Loucy (cell line): ENCODE measurements around the gene DMXL1.
"Not testable (repeated sequence)": the region's sequence is repeated elsewhere in the genome, so short reads cannot be mapped to it uniquely, and the experiment has no call there.

Source experiments
- H2AFZ ChIP-seq: fragments of 200-600 bp; sonication (generic); 2 replicates; pipeline ENCODE4 v1.6.0; 2016; ENCODE audit warnings: antibody characterized with exemption, mild to moderate bottlenecking, low read length, moderate library complexity
- H3F3A ChIP-seq: fragments of 200-600 bp; 2 replicates; pipeline ENCODE4 v1.6.0; 2016; ENCODE audit warnings: antibody characterized with exemption, low read depth, mild to moderate bottlenecking
- H3K27me3 ChIP-seq: fragments of 200-600 bp; sonication (generic); 2 replicates; pipeline ENCODE4 v1.6.1; 2014; ENCODE audit warnings: low read length, mild to moderate bottlenecking; ENCODE audit not compliant: insufficient read depth, poor library complexity, severe bottlenecking
- H3K36me3 ChIP-seq: fragments of 200-600 bp; sonication (generic); 2 replicates; pipeline ENCODE4 v1.6.1; 2016; ENCODE audit warnings: low read length; ENCODE audit not compliant: insufficient read depth
- H3K4me1 ChIP-seq: fragments of 200-600 bp; sonication (generic); 2 replicates; pipeline ENCODE4 v1.5.1; 2014; ENCODE audit warnings: low read length, mild to moderate bottlenecking; ENCODE audit not compliant: insufficient read depth, poor library complexity, severe bottlenecking
- H3K4me2 ChIP-seq: fragments of 200-600 bp; sonication (generic); 2 replicates; pipeline ENCODE4 v1.6.0; 2014; ENCODE audit warnings: antibody characterized with exemption, low read length, low read depth, mild to moderate bottlenecking; ENCODE audit not compliant: poor library complexity, severe bottlenecking
- H3K4me3 ChIP-seq: fragments of 200-600 bp; sonication (generic); 2 replicates; pipeline ENCODE4 v1.5.1; 2014; ENCODE audit warnings: low read length, mild to moderate bottlenecking, mixed read lengths; ENCODE audit not compliant: poor library complexity, severe bottlenecking
- H3K79me2 ChIP-seq: fragments of 200-600 bp; sonication (generic); 2 replicates; pipeline ENCODE4 v1.6.1; 2014; ENCODE audit warnings: low read length; ENCODE audit not compliant: insufficient read depth
- H3K9ac ChIP-seq: fragments of 200-600 bp; sonication (generic); 2 replicates; pipeline ENCODE4 v1.6.0; 2014; ENCODE audit warnings: mild to moderate bottlenecking, low read depth, low read length, moderate library complexity; ENCODE audit not compliant: poor library complexity, severe bottlenecking
- H3K9me2 ChIP-seq: fragments of 200-600 bp; sonication (generic); replicated peaks from 2 replicates; pipeline ENCODE4 v1.6.1; 2016; ENCODE audit warnings: low read depth, low read length, mixed read lengths
- H3K9me3 ChIP-seq: fragments of 200-600 bp; sonication (generic); 2 replicates; pipeline ENCODE4 v1.6.1; 2014; ENCODE audit warnings: mild to moderate bottlenecking, antibody characterized with exemption, low read length, low read depth; ENCODE audit not compliant: insufficient read depth
- H4K20me1 ChIP-seq: fragments of 200-600 bp; sonication (generic); 2 replicates; pipeline ENCODE4 v1.6.0; 2014; ENCODE audit warnings: antibody characterized with exemption, low read length, mild to moderate bottlenecking; ENCODE audit not compliant: insufficient read depth, poor library complexity, severe bottlenecking
- EZH2phosphoT487 ChIP-seq: fragments of 200-600 bp; IDR thresholded peaks from 2 replicates; pipeline ENCODE4 v1.6.1; 2018; ENCODE audit warnings: antibody characterized with exemption, mild to moderate bottlenecking, moderate library complexity, borderline replicate concordance
- TF ChIP-seq, protein P1 (sequence below): fragments of 200-600 bp; sonication (generic); conservative IDR thresholded peaks from 2 replicates; pipeline ENCODE4 v1.5.1; 2014; ENCODE audit warnings: mild to moderate bottlenecking, antibody characterized with exemption, low read length

Gene DMXL1

DNA sequence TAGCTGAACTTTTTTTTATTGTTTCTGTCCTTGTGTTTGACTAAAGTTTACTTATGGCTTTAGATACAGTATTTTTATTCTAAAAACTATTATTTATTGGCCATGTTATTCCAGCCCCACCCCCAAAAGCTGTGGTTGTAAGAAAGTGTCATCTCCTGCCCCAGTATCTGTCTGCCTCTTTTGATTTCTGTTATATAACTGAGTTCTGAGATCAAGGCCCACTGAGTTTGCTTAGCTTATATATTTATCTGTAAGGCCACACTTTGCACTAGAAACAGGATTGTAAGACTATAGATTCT is 168.2 kb downstream of the DMXL1 start:
- Histone ChIP-seq H3K79me2 (no peaks in the 10 kb centered on the region), H3K4me3 (no peak overlapping the region), H3K9me2 (no peaks in the 10 kb centered on the region), H3K4me1 (no peaks in the 10 kb centered on the region), H3K4me2 (no peak overlapping the region), H3K9ac (no peak overlapping the region), H3F3A (no peaks in the 10 kb centered on the region), H3K27me3 (no peaks in the 10 kb centered on the region), H3K36me3 (peaks cover 8% of the 10 kb centered on the region; the same call in 1 of the 2 replicates), H3K9me3 (no peaks in the 10 kb centered on the region), H4K20me1 (no peaks in the 10 kb centered on the region), H2AFZ (no peak overlapping the region)
- TF ChIP-seq EZH2phosphoT487: no peak
- TF ChIP-seq, protein P1, sequence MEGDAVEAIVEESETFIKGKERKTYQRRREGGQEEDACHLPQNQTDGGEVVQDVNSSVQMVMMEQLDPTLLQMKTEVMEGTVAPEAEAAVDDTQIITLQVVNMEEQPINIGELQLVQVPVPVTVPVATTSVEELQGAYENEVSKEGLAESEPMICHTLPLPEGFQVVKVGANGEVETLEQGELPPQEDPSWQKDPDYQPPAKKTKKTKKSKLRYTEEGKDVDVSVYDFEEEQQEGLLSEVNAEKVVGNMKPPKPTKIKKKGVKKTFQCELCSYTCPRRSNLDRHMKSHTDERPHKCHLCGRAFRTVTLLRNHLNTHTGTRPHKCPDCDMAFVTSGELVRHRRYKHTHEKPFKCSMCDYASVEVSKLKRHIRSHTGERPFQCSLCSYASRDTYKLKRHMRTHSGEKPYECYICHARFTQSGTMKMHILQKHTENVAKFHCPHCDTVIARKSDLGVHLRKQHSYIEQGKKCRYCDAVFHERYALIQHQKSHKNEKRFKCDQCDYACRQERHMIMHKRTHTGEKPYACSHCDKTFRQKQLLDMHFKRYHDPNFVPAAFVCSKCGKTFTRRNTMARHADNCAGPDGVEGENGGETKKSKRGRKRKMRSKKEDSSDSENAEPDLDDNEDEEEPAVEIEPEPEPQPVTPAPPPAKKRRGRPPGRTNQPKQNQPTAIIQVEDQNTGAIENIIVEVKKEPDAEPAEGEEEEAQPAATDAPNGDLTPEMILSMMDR: no peak

DNA sequence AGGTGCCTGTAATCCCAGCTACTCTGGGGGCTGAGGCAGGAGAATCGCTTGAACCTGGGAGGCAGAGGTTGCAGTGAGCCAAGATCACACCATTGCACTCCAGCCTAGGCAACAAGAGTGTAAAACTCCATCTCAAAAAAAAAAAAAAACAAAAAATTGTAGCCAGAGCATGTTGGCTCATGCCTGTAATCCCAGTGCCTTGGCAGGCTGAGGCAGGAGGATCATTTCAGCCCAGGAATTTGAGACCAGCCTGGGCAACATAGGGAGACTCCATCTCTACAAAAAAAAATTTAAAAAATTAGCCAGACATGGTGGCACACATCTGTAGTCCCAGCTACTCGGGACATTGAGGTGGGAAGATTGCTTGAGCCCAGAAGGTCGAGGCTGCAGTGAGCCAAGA is 168.9 kb downstream of the DMXL1 start:
- H4K20me1 ChIP-seq, H3K4me3 ChIP-seq, H3K9ac ChIP-seq, H3K9me2 ChIP-seq, H2AFZ ChIP-seq, H3F3A ChIP-seq, H3K9me3 ChIP-seq, H3K27me3 ChIP-seq, H3K4me1 ChIP-seq, H3K36me3 ChIP-seq, H3K4me2 ChIP-seq, H3K79me2 ChIP-seq: not testable (repeated sequence)

DNA sequence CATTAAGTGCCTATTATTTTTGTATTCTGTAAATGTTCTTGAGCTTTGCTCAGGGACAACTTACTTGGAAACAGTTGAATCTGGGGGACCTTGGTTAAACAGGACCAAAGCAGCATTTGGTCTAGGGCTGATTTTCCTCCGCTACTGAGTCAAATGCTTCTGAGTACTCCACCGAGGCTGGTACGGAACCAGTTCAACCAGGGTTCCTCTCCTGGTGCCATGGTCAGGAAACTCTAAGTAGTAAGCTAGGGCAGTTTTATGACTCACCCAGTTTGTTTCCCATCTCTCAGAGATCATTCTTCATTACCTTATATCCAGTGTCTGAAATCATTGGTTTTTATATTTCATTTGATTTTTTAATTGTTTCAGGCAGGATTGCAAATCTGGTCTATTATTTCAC is 173.0 kb downstream of the DMXL1 start:
- no peak overlapping the region for H3K4me3 ChIP-seq
- H2AFZ ChIP-seq: no peak overlapping the region
- H3K9me3 ChIP-seq: no peaks in the 10 kb centered on the region
- H3K9me2 ChIP-seq: no peaks in the 10 kb centered on the region
- TF ChIP-seq, protein P1: no peak
- no peak for TF ChIP-seq EZH2phosphoT487
- no peaks in the 10 kb centered on the region for H3K79me2 ChIP-seq
- H3K27me3 ChIP-seq: no peaks in the 10 kb centered on the region
- H4K20me1 ChIP-seq: no peaks in the 10 kb centered on the region
- no peaks in the 10 kb centered on the region for H3F3A ChIP-seq
- H3K36me3 ChIP-seq: no peaks in the 10 kb centered on the region
- H3K4me2 ChIP-seq: no peak overlapping the region
- no peaks in the 10 kb centered on the region for H3K4me1 ChIP-seq
- H3K9ac ChIP-seq: no peak overlapping the region

DNA sequence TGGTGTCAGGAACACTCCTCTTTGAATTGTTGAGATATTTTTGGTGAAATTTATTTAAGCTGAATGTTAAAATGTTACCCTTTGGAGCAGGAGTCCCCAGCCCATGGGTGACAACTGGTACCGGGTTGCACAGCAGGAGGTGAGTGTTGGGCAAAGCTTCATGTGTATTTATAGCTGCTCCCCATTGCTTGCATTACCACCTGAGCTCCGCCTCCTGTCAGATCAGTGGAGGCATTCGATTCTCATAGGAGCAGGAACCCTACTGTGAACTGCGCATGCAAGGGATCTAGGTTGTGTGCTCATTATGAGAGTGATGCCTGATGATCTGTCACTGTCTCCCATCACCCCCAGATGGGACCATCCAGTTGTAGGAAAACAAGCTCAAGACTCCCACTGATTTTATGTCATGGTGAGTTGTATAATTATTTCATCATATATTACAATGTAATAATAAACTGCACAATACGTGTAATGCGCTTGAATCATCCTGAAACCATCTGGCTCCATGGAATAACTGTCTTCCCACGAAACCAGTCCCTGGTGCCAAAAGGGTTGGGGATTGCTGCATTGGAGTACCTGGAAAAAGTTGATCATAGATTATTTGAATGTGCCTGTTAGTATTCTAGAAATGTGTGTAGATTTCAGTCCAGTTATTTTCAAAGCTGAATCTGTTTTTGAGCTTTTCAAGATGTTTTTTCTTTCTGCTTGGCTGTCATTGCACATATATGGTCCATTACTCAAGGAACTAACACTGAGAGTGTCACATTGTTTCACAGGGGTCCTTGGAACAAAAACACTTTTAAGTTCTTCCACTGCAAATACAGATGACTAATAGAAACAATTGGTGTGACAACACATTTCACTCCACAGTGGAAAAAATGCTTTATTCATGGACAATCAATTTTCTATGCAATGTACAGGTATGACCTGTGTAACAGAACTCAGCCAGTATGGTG is 180.3 kb downstream of the DMXL1 start:
- no peaks in the 10 kb centered on the region for H3K36me3 ChIP-seq
- no peaks in the 10 kb centered on the region for H3K79me2 ChIP-seq
- no peak overlapping the region for H3K4me2 ChIP-seq
- no peaks in the 10 kb centered on the region for H3K4me1 ChIP-seq
- H3K9ac ChIP-seq: no peak overlapping the region
- no peaks in the 10 kb centered on the region for H3K9me3 ChIP-seq
- TF ChIP-seq, protein P1: no peak
- TF ChIP-seq EZH2phosphoT487: no peak
- H3F3A ChIP-seq: no peaks in the 10 kb centered on the region
- no peaks in the 10 kb centered on the region for H4K20me1 ChIP-seq
- H3K27me3 ChIP-seq: no peaks in the 10 kb centered on the region
- no peaks in the 10 kb centered on the region for H3K9me2 ChIP-seq
- no peak overlapping the region for H2AFZ ChIP-seq
- H3K4me3 ChIP-seq: no peak overlapping the region
